Measurements from ENCODE around the gene ST6GALNAC6. TPM values are rescaled to one million over a fixed set of nuclear protein-coding genes. Genes with fewer than 3 reads are reported as not detected.

The ST6GALNAC6 gene, protein sequence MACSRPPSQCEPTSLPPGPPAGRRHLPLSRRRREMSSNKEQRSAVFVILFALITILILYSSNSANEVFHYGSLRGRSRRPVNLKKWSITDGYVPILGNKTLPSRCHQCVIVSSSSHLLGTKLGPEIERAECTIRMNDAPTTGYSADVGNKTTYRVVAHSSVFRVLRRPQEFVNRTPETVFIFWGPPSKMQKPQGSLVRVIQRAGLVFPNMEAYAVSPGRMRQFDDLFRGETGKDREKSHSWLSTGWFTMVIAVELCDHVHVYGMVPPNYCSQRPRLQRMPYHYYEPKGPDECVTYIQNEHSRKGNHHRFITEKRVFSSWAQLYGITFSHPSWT
- 12.4 and 14.8 TPM in 2 replicates for total RNA-seq (2014; rRNA removed; shearing (Covaris generic))

DNA sequence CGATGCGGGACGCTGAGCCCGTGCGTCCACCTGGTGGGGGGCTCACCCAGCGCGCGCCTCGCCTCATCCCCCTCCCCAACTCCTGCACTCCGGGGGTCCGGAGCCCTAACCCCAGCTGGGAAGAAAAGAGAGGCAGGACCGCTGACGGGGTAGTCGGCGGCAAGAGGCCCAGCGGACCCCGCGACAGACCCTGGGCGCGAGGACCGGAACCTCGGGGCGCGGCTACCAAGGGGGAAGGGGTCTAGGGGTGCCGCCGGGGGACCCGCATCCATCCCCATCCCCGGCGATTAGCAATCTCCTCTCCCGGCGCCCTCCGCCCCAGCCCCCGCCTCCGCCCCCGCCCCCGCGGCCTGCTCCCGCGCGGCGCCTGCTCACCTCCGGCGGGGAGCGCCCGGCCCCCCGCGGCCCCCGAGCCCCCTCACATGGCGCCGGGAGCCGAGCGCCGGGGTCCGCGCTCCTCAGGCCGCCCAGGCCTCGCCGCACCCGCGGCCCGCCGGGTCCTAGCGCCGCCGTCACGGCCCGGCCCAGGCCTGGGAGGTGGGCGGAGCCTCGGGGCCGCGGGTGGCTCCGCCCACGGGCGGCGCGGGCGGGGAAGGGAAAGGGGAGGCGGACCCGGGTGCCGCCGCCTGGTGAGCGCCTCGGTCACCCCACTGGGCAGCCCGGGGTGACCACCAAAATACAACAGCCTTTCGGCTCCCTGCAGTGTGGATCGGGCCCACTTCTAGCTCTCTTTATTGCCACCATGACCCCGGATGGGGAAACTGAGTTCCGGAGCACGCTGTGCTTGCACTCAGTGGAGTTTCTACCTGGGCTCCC, at the start of gene ST6GALNAC6:
ST6GALNAC6 (minus strand) TSS at position 476 of the 816 bp plus-strand sequence. CDS start 1,622 bp downstream, outside the sequence.
- DNase-seq (ENCODE audit: low spot score), result no peak

DNA sequence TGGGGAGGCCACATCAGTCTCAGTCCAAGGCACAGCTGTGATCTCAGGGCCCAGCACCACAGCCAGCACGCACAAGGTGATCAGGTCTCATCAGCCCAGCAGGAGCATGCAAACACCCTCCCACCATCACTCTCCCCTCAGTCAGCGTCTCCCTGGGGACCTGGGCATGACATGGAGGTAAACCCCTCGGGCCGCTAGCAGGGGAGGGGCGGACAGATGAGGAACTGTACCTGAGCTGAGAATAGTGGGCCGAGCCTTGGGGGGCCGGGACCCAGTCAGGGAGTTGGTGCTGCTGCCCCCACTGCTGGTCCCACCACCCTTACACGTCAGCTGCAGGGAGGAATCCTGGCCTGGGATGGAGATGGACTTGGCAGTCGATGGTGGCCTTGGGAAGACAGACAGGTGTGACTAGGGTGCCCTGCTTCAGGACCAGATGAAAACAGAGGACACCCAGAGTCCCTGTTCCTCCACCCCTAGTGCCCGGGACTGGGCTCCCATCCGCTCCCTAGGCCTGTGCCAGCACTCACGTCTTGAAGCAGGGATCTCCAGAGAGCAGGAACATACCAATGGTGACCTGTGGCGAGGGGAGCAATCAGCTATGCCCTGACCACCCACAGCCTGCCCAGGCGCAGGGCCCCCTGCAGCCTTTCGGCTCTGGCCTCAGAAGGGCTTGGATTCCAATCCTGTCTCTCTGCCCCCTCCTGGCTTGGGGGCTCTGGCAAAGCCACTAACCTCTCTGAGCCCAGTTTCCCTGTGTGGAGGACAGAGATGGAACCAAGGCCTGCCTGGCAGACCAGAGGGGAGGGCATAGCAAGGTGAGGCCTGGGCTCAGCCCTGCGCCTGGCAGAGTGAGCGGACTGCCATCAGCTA, 48.7 kb upstream of the ST6GALNAC6 start:
- DNase-seq (ENCODE audit: low spot score), result no peak

DNA sequence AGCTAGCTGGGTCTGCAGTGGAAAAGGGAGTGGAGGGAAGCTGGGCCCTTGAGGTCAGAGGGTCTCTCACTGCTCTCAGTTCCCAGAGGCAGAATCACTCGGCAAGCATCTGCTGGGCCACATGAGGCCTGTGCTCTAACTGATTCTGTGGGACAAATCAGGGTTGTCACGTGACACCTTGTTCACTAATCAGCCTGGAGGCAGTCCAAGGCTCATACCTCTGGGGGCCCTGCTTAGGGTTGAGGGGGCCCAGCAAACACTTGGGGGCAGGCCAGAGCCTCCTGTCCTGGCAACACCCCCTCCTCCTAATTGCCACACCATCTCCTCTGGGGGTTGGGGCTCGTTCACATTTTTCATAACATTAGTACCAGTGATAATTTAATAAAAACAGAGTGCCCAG, 47.3 kb upstream of the ST6GALNAC6 start:
- DNase-seq (ENCODE audit: low spot score), result no peak

DNA sequence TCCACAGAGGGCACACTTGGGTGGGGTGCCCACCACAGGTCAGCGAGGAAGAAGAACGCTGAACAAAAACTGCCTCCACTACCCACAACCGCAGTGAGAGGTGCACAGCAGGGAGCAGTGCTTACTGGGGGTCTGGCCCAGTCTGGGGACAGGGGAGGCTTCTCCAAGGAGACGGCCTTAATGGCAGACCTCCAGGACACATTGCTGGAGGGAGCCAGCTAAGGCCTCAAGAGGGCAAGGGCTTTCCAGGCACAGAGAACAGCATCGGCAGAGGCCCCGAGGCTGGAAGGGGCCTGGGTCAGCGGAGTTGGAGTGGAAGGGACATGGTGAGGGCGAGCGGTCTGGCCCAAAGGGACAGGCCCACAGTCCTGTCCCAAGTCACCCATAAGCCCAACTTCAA, 46.5 kb upstream of the ST6GALNAC6 start:
- DNase-seq (ENCODE audit: low spot score), result no peak

DNA sequence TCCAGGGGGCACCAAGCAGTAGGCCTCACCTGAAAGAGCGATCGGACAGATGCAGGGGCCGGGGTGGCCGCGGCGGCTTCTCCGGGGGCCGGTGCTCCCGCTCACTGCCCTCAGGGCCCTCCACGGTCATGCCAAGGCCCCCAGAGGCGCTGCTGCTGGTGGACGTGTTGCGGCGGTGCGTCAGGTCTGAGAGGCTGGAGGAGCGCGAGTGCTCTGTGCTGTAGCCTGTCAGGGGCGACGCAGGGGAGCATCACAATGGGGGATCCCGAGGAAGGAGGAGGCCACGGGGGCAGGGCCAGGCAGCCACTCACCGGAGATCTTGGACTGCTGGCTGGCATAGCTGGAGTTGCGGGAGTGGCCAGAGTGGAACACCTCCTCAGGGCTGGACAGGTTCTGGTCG, 45.9 kb upstream of the ST6GALNAC6 start:
- no peak for DNase-seq (ENCODE audit: low spot score)

DNA sequence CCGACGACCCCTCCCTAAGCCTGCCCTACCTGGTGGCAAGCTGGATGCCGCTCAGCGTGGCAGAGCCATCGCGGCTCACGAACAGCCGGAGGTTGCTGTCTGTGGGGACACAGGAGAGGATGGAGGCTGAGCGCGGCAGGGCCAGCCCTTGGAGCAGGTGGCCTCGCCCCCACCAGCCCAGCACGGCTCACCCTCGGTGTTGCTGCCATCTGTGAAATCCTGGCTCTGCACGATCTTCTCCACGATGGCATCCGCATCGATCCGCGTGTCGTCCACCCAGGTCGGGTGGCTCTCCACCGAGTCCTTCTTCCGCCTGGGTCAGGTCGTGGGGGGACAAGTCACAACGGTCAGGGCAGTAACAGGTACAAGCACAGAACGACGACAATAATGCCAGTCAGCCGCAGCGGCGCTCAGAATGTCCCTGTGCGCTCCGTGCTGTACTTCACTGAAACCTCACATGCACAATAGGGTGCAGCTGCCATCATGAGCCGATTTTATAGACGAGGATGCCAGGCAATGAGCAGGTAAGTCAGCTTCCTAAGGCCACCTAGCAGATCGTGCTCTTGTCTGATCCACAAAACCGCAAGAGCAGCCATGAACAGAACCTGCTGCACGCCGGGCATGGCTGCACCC, 45.3 kb upstream of the ST6GALNAC6 start:
- DNase-seq (ENCODE audit: low spot score), result no peak

DNA sequence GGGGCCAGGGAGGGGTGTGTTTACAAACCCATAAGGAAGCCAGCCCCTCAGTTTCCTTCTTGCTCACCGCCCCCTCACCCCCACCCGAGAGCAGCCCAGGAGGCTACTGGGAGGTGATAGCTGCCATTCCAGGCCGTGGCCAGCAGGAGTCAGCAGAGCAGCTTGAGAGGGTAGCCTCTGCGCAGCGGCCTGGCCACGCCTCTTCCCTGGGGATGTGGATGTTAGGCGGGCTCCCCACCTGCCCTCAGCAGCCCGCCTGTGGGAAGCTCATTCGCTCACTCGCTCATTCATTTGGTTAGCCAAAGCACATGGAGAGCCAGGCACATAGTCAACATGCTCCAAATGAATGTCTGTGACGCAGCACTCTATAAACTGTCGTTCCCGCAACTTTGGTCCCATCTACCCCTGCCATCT, 44.3 kb upstream of the ST6GALNAC6 start:
- peak; percentile 78 for DNase-seq (ENCODE audit: low spot score)

DNA sequence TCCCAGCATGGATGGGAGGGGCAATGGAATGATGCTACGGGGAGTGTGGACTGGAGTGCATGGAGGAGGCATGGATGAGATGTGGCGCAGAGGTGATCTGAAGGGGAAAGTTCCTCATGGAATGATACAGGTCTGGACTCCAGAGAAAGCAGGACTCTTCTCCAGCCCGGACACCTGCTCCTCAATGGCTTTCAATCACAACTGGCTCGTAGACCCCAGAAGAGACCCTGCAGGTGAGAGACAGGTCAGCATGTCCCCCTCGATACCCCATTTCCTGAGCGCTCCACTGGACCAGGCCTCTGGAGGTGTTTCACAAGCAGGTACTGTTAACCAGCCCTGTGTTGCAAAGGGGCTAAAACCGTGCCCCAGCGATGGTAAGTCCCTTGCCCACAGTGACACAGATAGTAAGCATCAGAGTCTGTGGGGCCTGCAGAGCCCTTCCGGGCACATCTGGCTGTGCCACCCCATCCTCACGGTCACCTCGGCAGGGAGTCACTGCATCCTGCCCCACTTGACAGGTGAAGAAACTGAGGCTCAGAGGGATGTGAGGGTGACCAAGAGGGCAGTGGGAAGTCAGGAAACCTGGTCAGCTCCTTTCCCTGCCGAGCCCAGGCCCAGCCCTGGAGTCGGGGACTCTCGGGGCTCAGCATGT, 43.7 kb upstream of the ST6GALNAC6 start:
- no peak for DNase-seq (ENCODE audit: low spot score)

DNA sequence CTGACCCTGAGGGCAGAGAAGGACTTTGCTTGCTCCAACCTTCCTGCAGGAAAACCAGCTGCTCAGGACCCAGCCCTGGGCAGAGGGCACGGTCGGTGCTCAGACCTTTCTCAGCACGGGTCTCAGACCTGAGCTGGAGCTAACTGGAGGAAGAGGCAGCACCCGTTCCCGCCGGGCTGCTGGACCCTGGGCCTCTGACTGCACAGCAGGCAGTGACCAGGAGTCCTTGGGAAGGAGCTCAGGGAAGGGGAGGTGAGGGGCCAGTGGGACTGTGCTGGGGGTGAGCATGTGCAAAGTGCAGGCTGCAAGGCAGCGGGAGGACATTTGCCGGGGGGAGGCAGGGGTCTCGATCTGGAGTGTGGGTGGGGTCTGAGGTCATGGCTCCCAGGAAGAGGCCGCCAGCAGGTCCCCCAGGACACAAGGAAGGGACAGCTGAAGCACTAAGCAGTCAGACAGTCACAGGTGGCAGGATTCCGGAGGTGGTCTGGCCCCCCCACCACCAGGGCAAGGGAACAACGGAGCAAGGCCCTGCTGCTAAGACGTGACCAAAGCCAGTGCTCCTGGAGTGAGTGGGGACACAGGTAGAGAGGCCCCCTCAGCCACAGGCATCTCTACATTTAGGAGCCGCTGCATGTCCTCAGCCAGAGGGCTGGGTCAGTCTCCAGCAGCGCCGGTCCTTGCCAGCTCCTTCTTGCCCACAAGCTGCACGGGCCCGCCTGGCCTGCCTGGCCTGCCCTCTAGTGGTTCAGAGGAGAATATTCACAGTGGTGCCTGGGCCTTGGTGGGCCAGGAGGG, 43.0 kb upstream of the ST6GALNAC6 start:
- DNase-seq (ENCODE audit: low spot score), result peak; percentile 59

DNA sequence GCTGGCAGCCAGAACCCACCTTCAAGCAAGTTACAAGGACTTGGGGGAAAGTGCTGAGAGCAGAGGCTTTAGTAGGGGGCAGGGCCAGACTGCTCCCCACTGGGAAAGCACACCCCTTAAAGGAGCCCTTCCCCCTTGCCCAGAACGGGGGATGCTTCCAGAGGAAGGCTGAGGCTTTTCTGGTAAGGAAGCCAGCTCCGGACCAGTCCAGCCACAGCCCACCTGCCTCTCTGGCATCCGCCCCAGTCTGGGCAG, 42.5 kb upstream of the ST6GALNAC6 start:
- no peak for DNase-seq (ENCODE audit: low spot score)

DNA sequence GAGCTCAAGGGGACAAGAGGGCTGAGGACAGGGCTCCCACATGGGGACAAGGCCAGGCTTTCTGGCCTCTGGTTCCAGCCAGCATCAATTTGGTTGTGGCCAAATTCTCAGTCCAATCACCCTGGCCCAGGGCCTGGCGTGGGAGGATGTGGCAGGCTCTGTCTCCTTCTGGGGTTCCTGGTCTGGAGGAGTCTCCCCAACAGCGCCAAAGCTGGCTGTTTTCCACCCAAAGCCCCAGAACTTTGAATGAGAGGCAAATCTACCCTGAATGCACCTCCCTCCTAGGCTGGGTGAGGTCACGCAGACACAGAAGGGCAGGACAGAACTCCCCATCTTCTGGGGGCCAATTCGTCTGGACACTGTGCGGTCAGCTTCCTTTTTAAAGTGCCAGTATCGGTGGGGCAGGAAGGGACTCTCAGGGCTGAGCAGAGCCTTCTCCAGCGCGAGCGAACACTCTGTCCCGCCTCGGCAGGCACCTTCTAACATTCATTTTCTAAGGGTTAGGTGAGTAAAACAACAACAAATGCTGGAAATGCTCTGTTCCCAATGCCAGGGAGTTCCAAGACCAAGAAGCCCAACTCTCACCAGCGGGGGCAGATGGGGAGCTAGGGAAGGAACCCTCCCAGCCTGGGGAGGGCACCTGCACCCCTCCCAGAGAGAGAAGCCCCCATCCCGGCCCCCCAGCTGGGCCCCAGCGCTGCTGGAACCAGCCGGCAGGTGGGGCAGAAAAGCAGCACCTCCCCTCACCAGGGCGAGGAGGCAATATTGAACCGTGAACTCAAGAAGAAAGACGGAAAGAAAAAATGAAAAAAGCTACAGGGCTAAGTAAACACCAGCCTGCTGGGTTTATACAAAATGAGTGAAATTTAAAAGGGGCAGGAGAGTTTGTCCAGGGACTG, 41.9 kb upstream of the ST6GALNAC6 start:
- no peak for DNase-seq (ENCODE audit: low spot score)

DNA sequence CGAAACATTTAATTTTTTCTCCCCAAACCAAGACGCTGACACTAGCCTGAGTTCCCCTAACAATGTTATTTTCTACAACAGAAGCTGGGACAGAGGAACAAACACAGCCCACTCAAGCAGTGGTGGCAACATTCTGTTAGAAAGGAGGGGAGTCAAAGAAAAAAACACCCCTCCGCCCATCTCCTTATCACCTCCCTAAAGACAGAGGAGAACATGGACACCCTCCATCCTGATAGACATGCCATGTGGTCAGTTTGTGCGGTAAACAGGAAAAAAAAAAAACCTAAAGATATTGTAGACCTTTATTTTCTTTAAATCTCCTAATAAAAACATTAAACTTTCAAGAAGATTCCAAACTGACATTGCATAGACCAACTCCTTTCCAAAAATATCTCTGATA, 41.2 kb upstream of the ST6GALNAC6 start:
- DNase-seq (ENCODE audit: low spot score), result no peak

DNA sequence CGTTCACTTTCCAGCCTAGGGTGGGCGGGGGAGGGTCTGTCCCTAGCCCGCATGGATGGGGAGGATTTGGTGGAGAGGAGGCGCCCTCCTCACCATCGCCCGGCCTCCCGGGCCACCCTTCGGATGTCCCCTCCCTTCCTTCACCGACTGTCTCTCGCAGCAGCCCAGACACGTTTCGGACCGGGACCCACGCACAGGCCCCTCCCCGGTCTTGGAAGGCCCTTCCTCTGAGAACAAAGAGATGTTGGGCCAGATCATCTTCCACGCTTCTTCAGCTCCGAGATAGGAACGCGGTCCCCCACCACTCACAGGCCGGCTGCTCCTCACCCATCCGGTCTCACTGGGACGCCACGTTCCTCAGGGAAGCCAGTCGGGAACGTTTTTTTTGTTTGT, 38.9 kb upstream of the ST6GALNAC6 start:
- DNase-seq (ENCODE audit: low spot score), result no peak

DNA sequence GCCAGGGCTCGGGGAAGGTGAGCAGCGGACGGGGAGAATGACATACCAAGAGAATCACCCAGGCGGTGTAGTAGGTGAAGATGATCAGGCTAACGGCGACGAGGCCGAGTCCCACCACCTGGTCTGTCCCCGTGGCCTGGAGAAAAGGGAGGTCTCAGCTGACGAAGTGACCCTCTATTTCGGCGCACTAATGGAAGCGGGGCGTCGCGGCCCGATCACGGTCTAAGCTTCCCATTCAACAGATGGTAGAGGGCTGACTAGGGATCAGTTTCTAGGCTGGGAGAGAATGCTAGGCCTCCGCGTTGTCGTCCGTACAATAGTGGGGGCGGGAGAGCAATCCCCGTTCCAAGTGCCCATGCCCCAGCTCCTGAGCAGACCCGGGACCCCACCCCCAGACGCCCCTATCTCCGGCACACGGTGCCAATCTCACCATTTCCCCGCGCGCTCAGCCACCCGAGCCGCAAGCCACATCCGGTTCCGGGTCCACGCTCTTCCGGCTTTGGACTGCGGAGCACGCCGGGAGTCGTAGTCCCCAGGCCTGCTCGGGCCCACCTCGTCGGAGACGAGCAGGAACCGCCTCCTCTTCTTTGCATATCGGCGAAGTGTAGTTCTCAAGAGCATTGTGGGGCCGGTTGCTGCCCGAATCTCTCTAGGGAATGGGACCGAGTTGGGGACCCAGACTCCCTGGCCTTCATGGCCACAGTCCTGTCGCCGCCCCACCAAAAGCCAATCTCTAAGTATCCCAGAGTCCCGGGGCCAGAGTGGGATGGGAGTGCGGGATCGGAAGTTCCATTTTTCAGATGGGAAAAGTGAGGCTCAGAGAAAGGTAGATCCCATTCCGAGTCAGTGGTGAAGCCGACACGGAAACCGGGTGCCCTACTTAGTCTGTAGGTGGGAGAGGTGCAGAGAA, 38.2 kb upstream of the ST6GALNAC6 start, which contains the start of gene DPM2:
DPM2 (minus strand) TSS at position 467 of the 910 bp plus-strand sequence; CDS start at position 433, 34 bp downstream.
- peak; percentile 79 for DNase-seq (ENCODE audit: low spot score)

DNA sequence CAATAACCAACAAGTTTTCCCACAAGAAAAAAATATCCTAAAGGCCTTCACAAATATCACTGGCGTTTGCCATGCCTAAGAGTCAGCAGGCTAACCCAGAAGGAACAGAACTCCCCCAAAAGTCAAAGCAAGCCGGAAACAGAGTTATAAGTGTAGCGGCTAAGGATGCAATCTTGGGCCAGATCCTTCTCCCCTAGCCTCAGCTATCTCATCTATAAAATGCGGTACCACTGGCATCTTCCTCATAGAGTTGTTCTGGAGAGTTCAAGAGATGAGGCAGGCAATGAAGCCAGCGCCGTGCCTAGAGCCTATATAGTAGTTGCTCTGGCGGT, 37.6 kb upstream of the ST6GALNAC6 start:
- no peak for DNase-seq (ENCODE audit: low spot score)

DNA sequence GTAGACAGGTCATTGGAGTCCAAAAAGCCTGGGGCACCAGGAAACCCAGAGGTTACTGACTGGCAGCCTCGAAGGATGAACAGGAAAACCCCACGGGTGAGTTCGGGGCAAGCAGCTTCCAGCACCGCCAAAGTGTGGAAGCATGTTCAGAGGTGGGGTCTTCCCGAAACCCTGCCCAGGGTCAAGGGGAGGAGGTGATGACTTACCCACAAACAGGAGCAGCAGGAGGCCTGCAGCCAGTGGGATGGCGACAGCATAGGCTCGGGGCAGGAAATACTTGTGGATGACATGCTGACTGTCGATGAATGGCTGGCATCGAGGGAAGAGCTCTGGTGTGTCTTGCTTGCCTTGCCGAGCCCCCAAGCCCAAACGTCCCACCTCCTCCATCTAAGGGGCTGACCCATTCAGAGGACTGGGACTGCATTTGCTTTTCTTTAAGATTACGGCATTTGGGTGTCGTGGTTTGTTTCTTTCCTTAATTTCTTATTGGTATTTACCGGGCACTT, 37.0 kb upstream of the ST6GALNAC6 start:
- no peak for DNase-seq (ENCODE audit: low spot score)

DNA sequence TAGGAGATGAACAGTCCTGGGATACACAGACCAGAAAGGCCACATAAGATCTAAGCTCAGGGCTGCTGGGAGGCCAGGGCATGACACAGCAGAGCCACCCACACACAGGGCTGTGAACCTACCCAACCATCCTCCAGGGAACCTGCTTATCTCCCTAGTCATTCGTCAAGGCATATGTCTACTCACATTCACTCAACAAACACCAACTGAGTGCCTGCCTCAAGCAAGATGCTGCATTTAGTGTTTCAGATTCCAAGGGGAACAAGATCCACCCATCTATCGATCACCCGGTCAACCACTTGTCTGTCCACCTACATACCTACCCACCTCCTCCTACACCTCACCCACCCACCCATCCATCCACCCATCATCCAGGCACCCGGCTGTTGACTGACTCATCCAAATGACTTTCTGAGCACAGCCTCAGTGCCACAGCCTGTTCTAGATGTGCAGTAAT, 36.4 kb upstream of the ST6GALNAC6 start:
- no peak for DNase-seq (ENCODE audit: low spot score)

DNA sequence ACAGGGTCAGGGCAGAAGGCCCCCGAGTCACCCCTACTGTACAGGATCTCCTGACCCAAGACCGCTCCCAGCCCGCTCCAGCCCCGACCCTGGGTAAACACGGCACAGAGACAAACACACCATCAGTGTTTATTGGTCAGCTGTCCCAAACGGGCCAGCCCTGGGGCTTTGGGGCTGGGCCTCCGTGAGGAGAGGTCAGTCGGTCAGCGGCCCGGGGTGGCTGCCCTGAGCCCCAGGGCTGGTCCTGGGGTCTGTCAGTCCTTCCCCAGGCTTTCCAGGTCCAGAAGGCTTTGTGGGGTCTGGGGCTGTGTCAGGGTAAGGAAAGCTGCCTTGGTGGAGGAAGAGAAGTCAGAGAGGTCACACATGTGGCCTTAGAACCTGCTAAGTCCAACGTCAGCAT, 35.6 kb upstream of the ST6GALNAC6 start:
- DNase-seq (ENCODE audit: low spot score), result no peak
